Measurements from ENCODE around the gene IL1RAPL2.
A peak's percentile ranks its signal among the peaks of the same experiment; 100 is the strongest.
"Not testable (repeated sequence)": the region's sequence is repeated elsewhere in the genome, so short reads cannot be mapped to it uniquely, and the experiment has no call there.

Gene IL1RAPL2

DNA sequence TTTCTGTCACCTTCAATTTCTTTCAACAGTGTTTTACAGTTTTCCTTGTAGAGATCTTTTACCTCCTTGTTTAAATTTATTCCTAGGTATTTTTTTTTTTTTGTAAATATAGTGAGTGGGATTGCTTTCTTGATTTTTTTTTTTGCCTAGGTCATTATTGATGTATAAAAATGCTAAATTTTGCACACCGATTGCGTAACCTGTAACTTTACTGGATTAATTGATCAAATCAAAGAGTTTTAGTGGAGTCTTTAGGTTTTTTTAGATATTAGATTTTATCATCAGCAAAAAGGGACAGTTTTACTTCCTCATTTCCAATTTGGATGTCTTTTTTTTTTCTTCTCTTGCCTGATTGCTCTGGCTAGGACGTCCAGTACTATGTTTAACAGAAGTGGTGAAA is 613.6 kb downstream of the IL1RAPL2 start:
- DNase-seq = no peak

DNA sequence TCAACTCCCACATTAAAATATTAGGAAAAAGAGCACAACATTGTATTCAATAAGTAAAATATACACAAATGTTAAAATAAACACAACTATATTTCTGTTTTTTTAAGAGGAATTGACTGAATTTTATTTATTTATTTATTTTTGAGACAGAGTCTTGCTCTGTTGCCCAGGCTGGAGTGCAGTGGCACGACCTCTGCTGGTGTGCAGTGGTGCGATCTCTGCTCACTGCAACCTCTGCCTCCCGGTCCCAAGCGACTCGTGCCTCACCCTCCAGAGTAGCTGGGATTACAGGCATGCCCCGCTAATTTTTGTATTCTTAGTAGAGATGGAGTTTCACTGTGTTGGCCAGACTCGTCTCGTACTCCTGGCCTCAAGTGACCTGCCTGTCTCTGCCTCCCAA is 623.1 kb downstream of the IL1RAPL2 start:
- no peak for DNase-seq

DNA sequence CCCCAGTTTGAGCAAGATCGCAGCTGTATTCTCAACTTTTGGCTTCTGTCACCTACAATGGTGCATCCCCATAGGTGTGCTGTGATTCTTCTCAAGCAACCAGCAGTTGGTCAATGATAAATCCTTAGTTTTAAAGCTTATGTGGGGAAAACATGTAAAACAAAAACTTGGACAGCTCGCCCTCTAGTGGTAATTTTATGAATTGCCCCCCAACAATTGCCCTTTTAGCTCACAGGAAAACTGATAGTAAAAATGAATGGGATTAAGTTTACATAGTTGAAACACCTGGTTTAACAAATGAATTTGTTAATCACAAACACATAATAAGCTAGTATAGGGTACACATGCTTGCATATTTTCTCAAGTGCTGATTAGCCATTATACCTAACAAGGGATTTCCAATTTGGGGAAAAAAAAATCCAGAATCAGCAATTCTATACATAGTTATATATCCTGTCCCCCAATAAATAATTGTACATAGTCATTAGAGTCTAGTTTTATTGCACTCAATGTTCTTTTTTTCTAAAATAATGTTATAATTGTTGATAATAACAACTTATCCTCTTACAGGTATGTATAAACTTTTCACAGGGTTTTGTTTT is 624.4 kb downstream of the IL1RAPL2 start:
- DNase-seq = peak; percentile 21

- no peak for DNase-seq
Observed at GRCh38 chrX:105191878-105192277, 625.9 kb downstream of the IL1RAPL2 start.

DNA sequence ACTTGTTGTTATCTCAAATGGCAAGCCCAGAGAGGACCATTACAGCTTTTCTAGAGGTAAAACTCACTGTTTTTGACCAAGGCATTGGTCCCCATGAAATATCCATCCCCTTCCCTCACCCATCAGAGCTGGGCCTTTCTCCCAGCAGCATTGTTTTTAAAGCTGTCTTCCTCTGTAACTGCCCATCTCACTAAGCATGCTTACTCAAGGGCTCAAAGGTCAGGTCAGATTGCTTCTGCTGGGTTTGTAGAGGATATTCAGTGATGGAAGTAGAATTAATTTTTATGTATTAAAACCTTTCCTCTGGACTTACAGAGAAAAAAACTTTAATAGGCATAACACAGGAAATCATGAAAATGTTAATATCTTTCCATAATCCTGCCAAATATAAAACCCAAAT is 643.4 kb downstream of the IL1RAPL2 start:
- DNase-seq = no peak

GRCh38 chrX:105210258-105210657 is 644.3 kb downstream of the IL1RAPL2 start:
- no peak for DNase-seq

DNA sequence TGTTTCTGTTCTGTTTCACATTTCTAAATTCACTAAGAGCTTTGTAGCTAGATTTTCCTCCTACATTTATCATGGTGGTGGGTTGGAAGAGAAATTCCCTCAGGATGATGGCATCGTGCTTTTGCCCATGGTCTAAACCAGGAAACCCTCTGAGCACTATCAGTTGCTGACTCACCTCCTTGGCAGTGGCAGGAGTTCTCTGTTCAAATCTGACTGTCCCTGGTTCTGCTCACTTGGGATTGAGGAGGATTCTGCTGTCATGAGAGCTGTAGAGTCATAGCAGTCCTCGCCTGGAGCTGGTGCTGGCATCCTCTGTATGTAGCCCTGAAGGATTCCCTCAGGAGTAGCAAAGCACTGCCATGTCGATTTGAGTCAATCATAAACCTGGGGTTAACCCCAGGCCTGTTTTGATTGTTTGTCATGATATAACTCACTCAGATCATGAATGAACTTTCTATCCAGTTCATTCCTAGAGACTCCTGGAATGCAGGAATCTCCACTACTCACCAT is 645.1 kb downstream of the IL1RAPL2 start:
- no peak for DNase-seq

GRCh38 chrX:105219454-105220401 is 653.7 kb downstream of the IL1RAPL2 start:
- DNase-seq = no peak

- no peak for DNase-seq
Observed at GRCh38 chrX:105220636-105221035, 654.6 kb downstream of the IL1RAPL2 start, which contains the start of gene TEX13A. Gene TEX13A (minus strand): TSS chrX:105220694. CDS start chrX:105220397, 297 bp downstream.

DNA sequence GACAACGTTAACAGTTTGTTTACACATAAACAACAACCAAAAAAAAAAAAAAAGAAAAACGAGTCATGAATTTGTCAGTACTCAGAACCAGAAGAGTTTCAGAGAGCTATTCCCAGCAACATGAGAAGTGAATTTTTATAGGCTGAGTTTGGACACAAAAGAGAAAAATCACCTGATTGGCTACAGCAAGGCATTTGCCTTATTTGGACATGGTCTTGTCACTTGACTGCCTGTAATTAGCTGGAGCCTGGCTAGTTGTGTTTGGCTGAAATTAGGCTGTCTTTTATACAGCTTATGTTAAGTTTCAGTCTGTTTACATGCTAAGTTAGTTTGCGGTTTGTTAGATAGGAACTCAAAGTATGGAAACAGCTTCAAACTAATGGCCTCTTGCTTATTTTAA is 655.4 kb downstream of the IL1RAPL2 start:
- DNase-seq = no peak

DNA sequence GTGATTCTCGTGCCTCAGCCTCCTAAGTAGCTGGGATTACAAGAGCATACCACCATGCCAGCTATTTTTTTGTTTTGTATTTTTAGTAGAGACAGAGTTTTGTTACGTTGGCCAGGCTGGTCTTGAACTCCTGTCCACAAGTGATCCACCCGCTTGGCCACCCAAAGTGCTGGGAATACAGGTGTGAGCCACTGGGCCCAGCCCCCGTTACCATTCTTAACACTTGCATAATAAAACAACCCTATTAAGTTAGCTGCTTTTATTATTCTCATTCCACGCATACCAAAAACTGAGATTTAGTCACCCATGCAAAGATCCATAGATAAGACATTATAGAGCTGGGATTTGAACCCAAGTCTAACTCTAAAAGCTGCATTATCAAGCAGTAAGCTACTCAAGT is 660.5 kb downstream of the IL1RAPL2 start:
- DNase-seq = no peak

DNA sequence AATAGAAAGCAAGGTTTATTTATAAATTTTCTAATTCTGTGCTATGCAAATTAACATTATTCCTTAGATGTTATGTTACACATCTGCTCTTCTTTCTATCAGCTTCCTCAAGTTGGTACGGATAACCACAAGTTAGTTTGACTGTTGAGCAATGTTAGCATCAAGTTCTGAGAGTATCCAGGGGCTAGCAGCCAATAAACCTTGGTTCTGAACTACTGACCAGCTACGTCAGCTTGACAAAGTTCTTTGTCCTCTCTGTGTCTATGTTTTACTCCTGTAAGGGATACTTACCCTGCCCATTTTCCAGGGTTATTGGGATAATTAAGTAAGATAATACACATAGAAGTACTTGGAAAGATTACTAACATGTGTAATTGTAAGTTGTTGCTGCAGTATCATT is 662.6 kb downstream of the IL1RAPL2 start:
- no peak for DNase-seq

- DNase-seq = no peak
Observed at GRCh38 chrX:105229146-105229545, 663.1 kb downstream of the IL1RAPL2 start.

- not testable (repeated sequence) for DNase-seq
Observed at GRCh38 chrX:105237407-105237806, 671.4 kb downstream of the IL1RAPL2 start.

- no peak for DNase-seq
Observed at GRCh38 chrX:105241056-105241455, 675.1 kb downstream of the IL1RAPL2 start.

DNA sequence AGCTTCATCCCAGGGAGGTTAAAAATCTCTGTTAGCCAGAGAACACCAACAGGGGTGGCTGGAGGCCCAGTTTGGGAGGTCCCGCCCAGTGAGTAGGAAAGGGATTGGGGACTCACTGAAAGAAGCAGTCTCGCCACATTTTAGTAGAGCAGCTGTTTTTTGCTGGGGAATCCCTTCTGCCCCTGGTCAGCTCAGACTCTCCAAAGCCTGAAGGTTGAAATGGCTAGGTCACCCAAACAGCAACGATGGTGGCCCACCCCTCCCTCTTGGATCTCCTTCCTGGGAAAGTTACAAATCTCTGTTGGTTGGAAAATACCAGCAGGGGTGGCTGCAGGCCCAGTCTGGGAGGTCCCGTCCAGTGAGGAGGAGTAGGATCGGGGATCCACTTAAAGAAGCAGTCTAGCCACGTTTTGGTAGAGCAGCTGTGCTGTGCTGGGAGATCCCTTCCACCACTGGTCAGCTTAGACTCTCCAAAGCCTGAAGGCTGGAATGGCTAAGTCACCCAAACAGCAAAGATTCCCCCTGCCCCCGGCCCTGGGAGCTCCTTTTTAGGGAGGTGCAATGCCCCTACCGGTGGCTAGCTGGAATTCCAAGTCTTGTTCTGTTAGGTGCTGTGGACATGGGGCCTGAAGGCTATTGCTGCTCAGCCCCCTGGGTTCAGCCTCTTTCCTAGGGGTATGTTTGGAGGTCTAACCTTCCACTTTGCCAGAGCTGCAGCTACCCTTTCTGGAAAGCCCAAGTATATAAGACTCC is 694.5 kb downstream of the IL1RAPL2 start:
- no peak for DNase-seq

DNA sequence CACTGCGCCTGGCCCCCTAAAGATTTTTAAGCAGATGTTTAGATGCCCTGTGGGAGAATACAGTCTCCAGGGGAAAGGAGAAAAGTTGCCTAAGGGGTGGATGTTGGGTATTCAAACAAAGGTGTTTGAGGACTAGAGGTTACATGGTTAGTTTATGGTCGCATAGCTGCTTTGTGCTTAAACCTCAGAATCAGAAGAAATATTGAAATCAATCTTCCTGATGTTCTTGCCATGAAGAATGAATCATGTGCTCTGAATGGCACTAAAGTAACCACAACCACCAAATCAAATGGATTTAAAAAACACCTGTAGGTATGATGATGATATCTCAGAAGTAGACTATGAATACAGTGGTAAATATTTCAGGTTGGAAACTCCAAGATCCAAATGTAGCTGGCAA is 697.2 kb downstream of the IL1RAPL2 start:
- DNase-seq = no peak

GRCh38 chrX:105263801-105264200 is 697.8 kb downstream of the IL1RAPL2 start:
- DNase-seq = no peak

GRCh38 chrX:105265093-105265492 is 699.1 kb downstream of the IL1RAPL2 start:
- no peak for DNase-seq

GRCh38 chrX:105266456-105266855 is 700.5 kb downstream of the IL1RAPL2 start:
- peak; percentile 0 for DNase-seq

DNA sequence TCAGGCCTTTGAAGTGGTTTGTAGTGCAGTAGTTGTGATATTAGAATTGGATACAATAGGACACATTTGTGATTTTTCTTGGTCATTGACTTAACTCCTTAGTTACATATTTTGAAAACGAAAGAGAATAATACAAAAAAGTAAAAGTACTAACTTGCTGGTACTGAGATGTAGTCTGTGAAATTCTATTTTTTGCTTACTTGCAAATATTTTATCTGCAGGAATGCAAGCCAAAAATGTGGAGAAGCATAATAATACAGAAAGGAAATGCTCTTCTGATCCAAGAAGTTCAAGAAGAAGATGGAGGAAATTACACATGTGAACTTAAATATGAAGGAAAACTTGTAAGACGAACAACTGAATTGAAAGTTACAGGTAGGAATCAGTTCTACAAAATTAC is 701.2 kb downstream of the IL1RAPL2 start:
- DNase-seq = no peak

DNA sequence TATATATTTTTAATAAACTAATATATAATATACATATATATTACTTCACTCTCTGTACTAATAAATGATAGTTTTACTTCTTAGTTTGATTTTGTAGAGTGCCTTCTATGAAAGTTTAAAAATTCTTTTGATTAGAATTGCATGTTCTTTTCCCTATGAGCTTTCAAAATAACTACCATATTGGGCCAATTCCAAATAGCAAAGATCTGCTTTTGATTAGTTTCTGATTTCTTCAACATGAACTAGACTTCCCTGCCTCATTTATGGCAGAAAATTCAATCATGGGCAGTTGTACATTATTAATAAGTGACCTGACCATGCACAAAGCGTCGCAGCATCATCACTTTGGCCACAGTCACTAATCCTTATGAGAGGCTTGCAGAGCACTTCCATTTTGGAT is 703.4 kb downstream of the IL1RAPL2 start:
- DNase-seq = no peak

GRCh38 chrX:105273326-105273725 is 707.3 kb downstream of the IL1RAPL2 start:
- DNase-seq = no peak

All from fibroblast of skin of back (primary cell).